ENCODE results near the gene GP1BA.

Gene GP1BA

DNA sequence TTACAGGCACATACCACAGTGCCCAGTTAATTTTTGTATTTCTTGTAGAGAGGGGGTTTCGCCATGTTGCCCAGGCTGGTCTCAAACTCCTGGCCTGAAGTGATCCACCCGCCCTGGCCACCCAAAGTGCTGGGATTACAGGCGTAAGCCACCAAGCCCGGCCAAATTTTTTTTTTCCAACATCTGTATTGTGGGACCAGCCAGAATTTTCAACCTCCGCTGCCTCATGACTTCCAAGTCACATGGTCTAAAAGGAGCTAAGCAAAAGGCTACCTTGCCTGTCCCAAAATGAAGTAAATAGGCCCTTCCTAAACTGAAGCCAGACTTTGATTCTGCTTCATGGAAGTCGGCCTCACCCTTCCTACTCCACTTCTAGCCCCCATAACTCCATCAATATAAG lies 39.7 kb downstream of the GP1BA start:
- DNase-seq = no peak

DNA sequence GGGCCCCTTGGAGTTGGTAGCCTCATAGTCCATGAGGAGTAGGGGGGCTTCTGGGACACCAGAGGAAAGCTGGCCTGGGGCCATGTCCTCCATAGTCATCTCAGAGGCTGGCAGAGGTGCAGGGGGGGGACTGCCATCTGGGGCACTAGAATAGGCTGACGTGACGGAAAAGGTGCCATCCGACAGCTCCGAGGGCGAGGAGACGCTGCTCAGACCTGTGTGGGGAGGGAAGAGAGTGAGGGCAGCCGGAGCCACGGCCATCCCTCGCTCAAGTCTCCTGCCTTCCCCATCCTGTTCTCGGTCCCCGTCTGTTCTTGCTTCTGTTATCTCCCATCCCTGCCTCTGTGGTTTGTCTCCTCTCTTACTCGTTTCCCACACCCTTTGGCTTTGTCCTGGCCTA lies 40.2 kb downstream of the GP1BA start:
- DNase-seq = no peak

DNA sequence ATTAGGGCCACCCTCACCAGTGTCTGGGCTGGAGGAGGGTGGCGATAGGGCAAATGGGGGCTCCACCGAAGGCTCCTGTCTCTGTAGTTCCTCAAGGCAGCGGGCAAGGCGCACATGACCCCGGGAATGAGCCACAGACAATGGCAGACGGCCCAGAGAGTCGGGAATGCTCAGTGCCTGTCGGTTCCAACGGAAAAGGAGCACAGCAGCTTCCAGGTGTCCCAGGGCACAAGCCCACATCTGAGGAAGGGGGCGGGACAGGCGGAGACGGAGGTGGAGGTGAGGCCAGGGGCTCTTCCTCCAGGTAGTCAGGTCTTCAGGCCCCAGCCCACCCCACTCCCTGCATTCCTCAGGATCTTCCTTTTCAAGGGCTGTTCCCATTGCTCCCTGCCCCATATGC lies 40.7 kb downstream of the GP1BA start:
- no peak for DNase-seq

DNA sequence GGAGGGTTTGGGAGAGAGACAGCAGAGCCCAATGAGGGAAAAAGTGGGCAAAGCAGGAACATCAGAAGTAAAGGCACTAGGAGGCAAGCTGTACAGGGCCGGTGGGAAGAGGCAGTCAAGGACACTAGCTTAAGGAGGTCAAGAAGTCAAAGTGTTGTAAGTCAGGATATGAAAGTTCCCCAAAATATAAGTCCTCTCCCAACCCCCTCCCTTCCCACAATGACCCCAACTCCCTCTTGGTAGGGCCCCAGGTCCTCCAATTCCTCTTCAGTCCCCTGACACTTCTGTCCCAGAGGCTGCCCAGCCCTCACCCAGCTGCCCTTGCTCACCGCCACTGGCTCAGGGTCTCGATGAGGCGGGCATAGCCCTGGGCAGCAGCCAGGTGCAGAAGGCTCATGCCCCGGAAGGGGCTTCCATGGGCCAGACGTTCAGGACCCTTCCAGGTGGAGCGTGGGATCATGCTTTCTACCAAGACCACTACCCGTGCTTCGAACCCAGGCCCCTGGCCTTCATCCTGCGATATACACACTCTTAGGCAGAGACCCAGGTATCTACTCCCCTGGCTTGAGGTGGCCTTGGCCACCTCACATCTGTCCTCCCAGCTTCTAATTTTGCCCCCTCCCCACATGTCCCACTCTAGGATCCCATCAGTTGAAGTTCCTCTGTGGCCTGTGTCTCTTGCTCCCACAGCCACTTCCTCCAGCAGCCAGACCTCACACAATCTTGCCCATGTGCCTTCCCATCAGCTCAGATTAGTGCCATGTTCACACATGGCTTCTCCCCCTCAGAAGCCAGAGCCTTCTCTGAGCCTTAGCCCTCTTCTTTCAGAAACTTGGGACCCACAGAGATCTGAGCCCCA lies 41.4 kb downstream of the GP1BA start:
- no peak for DNase-seq

DNA sequence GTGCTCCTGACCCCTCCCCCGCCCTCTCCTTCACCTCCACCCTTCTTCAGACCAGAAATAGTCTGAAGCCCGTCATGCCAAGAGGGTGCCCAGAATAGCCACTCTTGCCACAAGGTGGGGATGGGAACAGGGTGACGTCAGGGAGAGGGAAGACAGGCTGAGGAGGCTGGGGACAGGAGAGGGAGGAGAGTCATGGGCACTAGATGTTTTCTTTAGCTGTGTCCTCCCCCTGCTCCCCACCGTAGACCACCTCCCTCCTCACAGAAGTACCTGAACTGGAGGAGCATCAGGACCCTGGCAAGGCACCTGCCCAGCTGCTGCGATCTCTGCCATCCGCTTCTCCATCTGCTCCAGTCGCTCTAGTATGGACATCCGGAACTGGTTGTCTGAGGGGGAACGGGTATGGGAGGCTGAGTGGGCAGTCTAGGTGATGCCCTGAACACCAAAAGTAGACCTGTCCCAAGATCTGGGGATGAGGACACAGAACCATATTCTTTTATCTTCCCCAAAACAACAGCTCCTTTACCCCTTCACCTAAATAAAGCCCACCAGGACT lies 42.1 kb downstream of the GP1BA start:
- peak in 1 of 51 donors; percentile 17 for DNase-seq

DNA sequence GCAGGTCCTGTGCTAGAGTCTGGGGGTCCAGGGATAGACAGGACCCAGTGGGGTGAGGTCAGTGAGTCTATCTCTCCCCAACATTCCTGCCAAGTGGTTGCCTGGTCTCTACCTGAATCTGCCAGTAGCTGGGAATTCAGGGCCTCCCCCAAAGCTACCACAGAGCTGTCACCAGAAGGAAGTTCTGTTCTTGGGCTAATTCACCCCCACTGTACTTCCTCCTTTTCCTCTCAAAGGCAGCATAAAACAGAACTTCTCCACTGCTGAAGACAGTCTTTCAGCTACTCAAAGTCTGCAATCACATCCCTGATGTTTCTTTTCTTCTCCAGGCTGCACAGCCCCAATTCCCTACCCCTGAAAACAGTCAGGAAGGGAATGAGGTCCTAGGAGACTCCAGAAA lies 46.6 kb downstream of the GP1BA start:
- no peak for DNase-seq

DNA sequence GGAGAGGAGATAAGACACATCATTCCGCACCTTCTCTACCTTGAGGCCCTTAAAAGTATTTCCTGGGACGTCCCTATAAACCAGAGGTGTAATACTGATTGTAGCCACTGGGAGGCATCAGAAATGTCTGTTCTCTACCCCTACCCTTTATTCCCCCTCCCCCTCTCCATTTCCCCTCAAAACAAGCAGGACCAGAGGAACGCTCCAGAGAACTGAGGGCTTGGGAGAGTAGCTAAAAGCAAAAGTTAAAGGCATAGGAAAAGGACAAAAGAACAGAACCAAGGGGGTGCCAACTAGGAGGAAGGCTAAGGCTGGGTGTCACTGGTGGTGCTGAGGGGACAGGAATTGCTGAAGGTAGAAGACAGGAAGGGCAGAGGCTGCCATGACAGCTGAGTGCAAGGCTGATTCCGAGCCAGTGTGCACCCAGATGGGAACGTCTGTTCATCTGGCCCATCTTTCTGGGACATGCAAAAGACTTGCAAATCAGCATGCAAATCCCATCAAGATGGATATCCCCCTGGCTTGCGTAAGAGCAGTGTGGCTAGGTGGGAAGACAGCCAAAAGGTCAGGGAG lies 48.7 kb downstream of the GP1BA start:
- DNase-seq = peak in 2 of 51 donors; percentile 15 to 32

DNA sequence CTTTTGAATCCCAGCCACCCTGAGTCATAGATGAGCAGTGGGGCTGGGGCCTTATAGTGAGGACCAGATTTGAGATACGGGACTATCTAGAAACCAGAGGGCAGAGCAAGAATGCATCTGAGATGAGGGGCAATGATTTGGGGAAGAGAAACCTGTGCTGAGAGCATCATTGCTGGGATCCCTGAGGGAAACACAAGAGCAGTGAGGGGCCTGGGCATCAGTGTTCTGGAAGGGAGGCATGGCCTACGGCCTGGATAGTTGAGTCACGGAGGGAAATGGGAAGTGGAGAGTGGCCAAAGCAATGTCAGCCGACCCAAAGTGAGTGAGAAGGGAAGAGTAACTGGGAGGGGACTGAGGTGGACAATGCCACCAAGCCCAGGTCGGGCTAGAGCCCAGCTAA lies 50.2 kb downstream of the GP1BA start:
- no peak for DNase-seq

All from hypothalamus (tissue), 51 donors.